BLaER1 treated with 17β-estradiol and CSF1 and Interleukin-3, amounts not matched to agents 10 nM and 100 nM (cell line): Measurements from ENCODE around the gene RASGRP3.
"Not testable (repeated sequence)": the region's sequence is repeated elsewhere in the genome, so short reads cannot be mapped to it uniquely, and the experiment has no call there.

Experiments
- H3K27ac ChIP-seq, 11 experiments: shearing (Covaris generic); formaldehyde crosslinking; 2 replicates each; pipeline ENCODE4 v1.8.1; 2022
- H3K27me3 ChIP-seq, 11 experiments: shearing (Covaris generic); formaldehyde crosslinking; 2 replicates each; pipeline ENCODE4 v1.8.1; 2022
- H3K36me3 ChIP-seq, 11 experiments: shearing (Covaris generic); formaldehyde crosslinking; 2 replicates each; pipeline ENCODE4 v1.8.1; 2022
- H3K4me1 ChIP-seq, 10 experiments: shearing (Covaris generic); formaldehyde crosslinking; 2 replicates each; pipeline ENCODE4 v1.8.1; 2022
- H3K4me2 ChIP-seq, 11 experiments: shearing (Covaris generic); formaldehyde crosslinking; 2 replicates each; pipeline ENCODE4 v1.8.1; 2022
- H3K4me3 ChIP-seq, 10 experiments: shearing (Covaris generic); formaldehyde crosslinking; 2 replicates each; pipeline ENCODE4 v1.8.1; 2022
- H3K9ac ChIP-seq, 11 experiments: shearing (Covaris generic); formaldehyde crosslinking; 2 replicates each; pipeline ENCODE4 v1.8.1; 2022
- H3K9me3 ChIP-seq, 11 experiments: shearing (Covaris generic); formaldehyde crosslinking; replicated peaks in 1 of 11; 2 replicates each; pipeline ENCODE4 v1.8.1; 2022
- H4K20me1 ChIP-seq, 11 experiments: shearing (Covaris generic); formaldehyde crosslinking; 2 replicates each; pipeline ENCODE4 v1.8.1; 2022
- Cebpa-rat ChIP-seq, 11 experiments: shearing (Covaris generic); IDR thresholded peaks; 2 replicates each; pipeline ENCODE4 v1.8.1; 2022

The RASGRP3 gene

DNA sequence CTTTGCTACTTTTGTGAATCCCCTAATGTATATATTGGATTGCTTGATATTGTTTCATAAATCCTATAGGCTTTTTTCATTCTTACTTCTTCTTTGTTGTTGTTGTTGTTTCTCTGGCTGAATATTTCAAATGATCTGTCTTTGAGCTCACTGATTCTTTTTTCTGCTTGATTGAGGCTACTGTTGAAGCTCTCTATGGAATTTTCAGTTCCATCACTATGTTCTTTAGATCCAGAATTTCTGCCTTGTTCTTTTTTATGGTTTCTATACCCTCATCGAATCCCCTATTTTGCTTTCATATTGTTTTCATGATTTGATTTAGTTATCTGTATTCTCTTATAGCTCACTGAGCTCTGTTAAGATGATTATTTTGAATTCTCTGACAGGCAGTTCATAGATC, 24.6 kb upstream of the RASGRP3 start:
- no peak overlapping the region for H3K4me3 ChIP-seq

DNA sequence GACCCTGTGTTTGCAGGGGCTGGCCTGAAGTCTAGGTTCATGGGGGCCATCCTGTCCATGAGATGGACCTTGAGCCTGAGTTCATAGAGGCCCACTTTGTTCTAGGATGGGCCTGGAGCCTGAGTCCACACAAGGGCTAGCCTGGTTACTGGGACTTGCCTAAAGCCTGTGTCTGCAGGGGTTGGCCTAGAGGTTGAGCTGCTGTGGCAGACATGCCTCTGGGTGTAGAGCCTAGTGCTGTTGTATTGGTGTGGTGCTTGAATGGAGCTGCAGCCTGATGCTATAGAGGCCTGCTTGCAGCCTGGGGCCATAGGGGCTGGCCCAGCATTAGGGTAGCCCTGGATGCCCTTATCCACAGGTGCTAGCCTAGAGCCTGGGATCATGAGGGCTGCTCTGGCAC, 23.9 kb upstream of the RASGRP3 start:
- Histone ChIP-seq H3K36me3 (no peaks in the 10 kb centered on the region), H3K27ac (no peak overlapping the region), H3K9me3 (peaks cover 13 to 26% (median 23%) of the 10 kb centered on the region in 11 experiments), H3K4me3 (no peak overlapping the region), H3K9ac (no peak overlapping the region), H3K4me1 (peaks cover 2 to 4% (median 3%) of the 10 kb centered on the region in 10 experiments), H3K4me2 (no peak overlapping the region), H3K27me3 (no peaks in the 10 kb centered on the region), H4K20me1 (no peaks in the 10 kb centered on the region)
- no peak for TF ChIP-seq Cebpa-rat (IDR thresholded peaks at IDR 0.05)

More for the DNA sequence above, 24.6 kb upstream of the RASGRP3 start:
- Histone ChIP-seq H3K4me1 (no peaks in the 10 kb centered on the region), H4K20me1 (no peaks in the 10 kb centered on the region), H3K36me3 (no peaks in the 10 kb centered on the region), H3K9me3 (peaks cover 13 to 26% (median 23%) of the 10 kb centered on the region in 11 experiments), H3K9ac (no peak overlapping the region), H3K27me3 (no peaks in the 10 kb centered on the region), H3K4me2 (no peak overlapping the region), H3K27ac (no peak overlapping the region)
- no peak for TF ChIP-seq Cebpa-rat (IDR thresholded peaks at IDR 0.05)

DNA sequence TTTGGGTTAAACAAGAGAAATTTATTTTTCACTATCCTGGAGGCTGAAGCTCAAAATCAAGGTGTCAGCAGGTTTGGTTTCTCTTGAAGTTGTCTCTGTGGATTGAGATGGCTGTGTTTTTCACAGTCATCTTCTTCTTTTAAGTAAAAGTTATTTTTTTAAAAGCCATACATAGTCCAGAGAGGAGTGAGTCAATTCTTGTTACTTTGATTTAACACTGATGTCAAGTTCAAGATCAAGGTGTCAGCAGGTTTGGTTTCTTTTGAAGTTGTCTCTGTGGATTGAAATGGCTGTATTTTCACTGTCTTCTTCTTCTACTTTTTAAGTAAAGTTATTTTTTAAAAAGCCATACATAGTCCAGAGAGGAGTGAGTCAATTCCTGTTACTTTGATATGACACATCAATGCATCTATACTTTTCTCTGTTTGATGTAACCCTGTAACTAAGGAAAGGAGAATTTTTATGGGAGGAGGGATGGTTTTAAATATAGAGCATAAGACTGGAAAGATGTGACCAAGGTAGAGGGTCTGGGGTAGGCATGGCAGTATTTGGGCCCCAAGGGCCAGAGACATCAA, 22.5 kb upstream of the RASGRP3 start:
- Histone ChIP-seq H3K4me1 (peaks cover 9 to 14% (median 13%) of the 10 kb centered on the region in 10 experiments), H4K20me1 (no peaks in the 10 kb centered on the region), H3K27me3 (no peaks in the 10 kb centered on the region), H3K9me3 (peaks cover 13 to 26% (median 23%) of the 10 kb centered on the region in 11 experiments), H3K4me2 (no peak overlapping the region), H3K4me3 (no peak overlapping the region), H3K27ac (no peak overlapping the region), H3K9ac (no peak overlapping the region), H3K36me3 (no peaks in the 10 kb centered on the region)
- no peak for TF ChIP-seq Cebpa-rat (IDR thresholded peaks at IDR 0.05)

GRCh38 chr2:33457556-33458247, 18.7 kb upstream of the RASGRP3 start:
- H3K4me1 ChIP-seq: peaks cover 9 to 14% (median 13%) of the 10 kb centered on the region in 10 experiments
- H3K4me3 ChIP-seq: no peak overlapping the region
- peak overlapping the region in 4 of 11 experiments; percentile 10 to 33 (median 24); a peak in 3 of 22 replicates for H3K27ac ChIP-seq
- H3K4me2 ChIP-seq: peak overlapping the region; percentile 52 to 76 (median 59)
- H3K27me3 ChIP-seq: no peaks in the 10 kb centered on the region
- peak overlapping the region in 1 of 11 experiments; percentile 33; a peak in 1 of 22 replicates for H3K9ac ChIP-seq
- H3K36me3 ChIP-seq: no peaks in the 10 kb centered on the region
- peaks cover 2 to 11% (median 9%) of the 10 kb centered on the region in 11 experiments for H3K9me3 ChIP-seq
- peak in 5 of 11 experiments; percentile 29 to 72 (median 66); a peak in 7 of 22 replicates for TF ChIP-seq Cebpa-rat (IDR thresholded peaks at IDR 0.05)
- no peaks in the 10 kb centered on the region for H4K20me1 ChIP-seq

DNA sequence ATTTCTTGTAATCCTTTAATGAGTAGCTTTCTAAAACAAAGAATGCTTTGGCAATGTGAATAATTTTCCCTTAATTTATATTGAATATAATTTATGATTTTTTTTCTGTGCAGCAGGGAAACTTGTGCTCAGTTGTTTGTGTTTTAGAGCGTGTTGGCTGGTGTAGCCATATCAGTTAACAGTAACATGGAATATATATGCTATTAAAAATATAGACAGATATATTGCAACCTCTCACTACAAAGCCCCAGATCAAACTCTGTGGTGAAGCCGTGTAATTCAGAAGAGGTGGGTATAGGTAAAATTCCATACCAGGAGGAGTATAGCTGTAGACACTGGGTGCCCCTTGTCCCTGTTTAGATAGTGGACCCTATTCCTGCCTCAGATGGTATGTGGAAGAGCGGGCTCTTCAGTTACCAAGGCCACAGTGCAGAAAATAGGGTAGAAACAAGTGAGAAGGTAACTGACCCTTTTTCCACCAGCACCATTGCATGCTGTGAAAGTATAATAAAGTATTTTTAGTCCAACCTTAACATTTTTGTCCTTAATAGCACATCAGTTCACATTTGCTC, 18.1 kb upstream of the RASGRP3 start:
- H3K27ac ChIP-seq: peak overlapping the region in 4 of 11 experiments; percentile 10 to 33 (median 24); a peak in 3 of 22 replicates

GRCh38 chr2:33459745-33460144, 16.7 kb upstream of the RASGRP3 start:
- H3K4me1 ChIP-seq: peaks cover 9 to 14% (median 13%) of the 10 kb centered on the region in 10 experiments
- no peak overlapping the region for H3K27ac ChIP-seq
- no peak overlapping the region for H3K4me2 ChIP-seq
- H3K27me3 ChIP-seq: no peaks in the 10 kb centered on the region
- H3K36me3 ChIP-seq: no peaks in the 10 kb centered on the region
- H3K9ac ChIP-seq: no peak overlapping the region
- H3K4me3 ChIP-seq: no peak overlapping the region
- no peaks in the 10 kb centered on the region; a peak in 1 of 22 replicates for H3K9me3 ChIP-seq
- no peak for TF ChIP-seq Cebpa-rat (IDR thresholded peaks at IDR 0.05)
- H4K20me1 ChIP-seq: no peaks in the 10 kb centered on the region

More for the DNA sequence above, 18.1 kb upstream of the RASGRP3 start:
- Histone ChIP-seq H3K4me3 (no peak overlapping the region), H3K9ac (peak overlapping the region in 1 of 11 experiments; percentile 33; a peak in 1 of 22 replicates), H4K20me1 (no peaks in the 10 kb centered on the region), H3K9me3 (peaks cover 0 to 5% (median 3%) of the 10 kb centered on the region in 11 experiments; a peak in 12 of 22 replicates), H3K27me3 (no peaks in the 10 kb centered on the region), H3K4me1 (peaks cover 9 to 14% (median 13%) of the 10 kb centered on the region in 10 experiments), H3K4me2 (peak overlapping the region in 10 of 11 experiments; percentile 54 to 76 (median 60); a peak in 20 of 22 replicates), H3K36me3 (no peaks in the 10 kb centered on the region)
- no peak for TF ChIP-seq Cebpa-rat (IDR thresholded peaks at IDR 0.05)

DNA sequence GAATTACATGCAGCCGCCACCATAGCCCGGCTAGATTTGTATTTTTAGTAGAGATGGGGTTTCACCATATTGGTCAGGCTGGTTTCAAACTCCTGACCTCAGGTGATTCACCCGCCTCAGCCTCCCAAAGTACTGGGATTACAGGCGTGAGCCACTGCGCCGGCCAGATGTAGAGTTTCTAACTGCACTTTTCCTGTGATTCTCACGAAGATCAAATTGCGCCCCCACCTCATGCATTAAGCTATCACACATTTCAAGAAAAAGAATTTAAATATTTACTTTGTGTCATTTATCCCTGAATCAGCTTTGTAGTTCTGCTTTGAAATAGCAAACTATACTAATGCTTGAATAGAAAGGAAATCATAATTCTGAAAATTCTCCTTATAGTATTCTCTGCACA, 13.9 kb upstream of the RASGRP3 start:
- not testable (repeated sequence) for H3K9me3 ChIP-seq, H3K4me2 ChIP-seq, H3K9ac ChIP-seq, H3K27me3 ChIP-seq, H3K4me3 ChIP-seq, H3K36me3 ChIP-seq, H3K27ac ChIP-seq, H4K20me1 ChIP-seq
- peaks cover 7 to 11% (median 10%) of the 10 kb centered on the region in 10 experiments for H3K4me1 ChIP-seq

DNA sequence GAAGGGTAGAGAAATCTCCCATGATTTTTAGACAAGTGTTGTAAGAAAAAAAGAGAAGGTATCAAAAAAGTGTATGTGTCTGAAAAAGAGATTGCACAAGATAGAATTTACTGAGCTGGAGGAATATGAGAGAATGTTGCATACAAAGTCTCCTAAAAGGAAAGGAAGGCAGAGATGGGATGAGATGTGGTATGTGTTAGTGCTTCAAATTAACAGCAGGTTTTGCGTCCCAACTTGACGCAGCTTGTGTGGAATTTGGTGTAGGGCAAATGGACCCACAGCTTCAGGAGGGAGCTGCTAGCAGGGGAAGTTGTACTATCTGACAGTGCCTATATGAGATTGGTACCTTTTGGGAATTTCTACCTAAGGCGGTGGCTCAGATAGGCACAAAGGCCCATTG, 9.0 kb upstream of the RASGRP3 start:
- no peak overlapping the region for H3K4me2 ChIP-seq
- TF ChIP-seq Cebpa-rat (IDR thresholded peaks at IDR 0.05): no peak
- no peaks in the 10 kb centered on the region for H3K4me1 ChIP-seq
- no peaks in the 10 kb centered on the region for H3K36me3 ChIP-seq
- H3K9me3 ChIP-seq: no peaks in the 10 kb centered on the region
- H4K20me1 ChIP-seq: no peaks in the 10 kb centered on the region
- no peak overlapping the region for H3K4me3 ChIP-seq
- no peak overlapping the region for H3K9ac ChIP-seq
- H3K27ac ChIP-seq: no peak overlapping the region
- H3K27me3 ChIP-seq: no peaks in the 10 kb centered on the region

GRCh38 chr2:33469238-33469637, 7.2 kb upstream of the RASGRP3 start:
- Histone ChIP-seq H4K20me1 (no peaks in the 10 kb centered on the region), H3K4me2 (no peak overlapping the region), H3K4me3 (no peak overlapping the region), H3K9ac (no peak overlapping the region), H3K4me1 (no peaks in the 10 kb centered on the region), H3K36me3 (no peaks in the 10 kb centered on the region), H3K9me3 (no peaks in the 10 kb centered on the region), H3K27me3 (no peaks in the 10 kb centered on the region), H3K27ac (no peak overlapping the region)
- no peak for TF ChIP-seq Cebpa-rat (IDR thresholded peaks at IDR 0.05)
